Trophoblast cell (in vitro differentiated cells and primary cell): Measurements from ENCODE around the gene SYNGR3.
A peak's percentile ranks its signal among the peaks of the same experiment; 100 is the strongest.

Experiments used
- DNase-seq, 2 donors: peaks; one replicate each; pipeline ENCODE4 v3.0.0-alpha.2; 2016
- H2AFZ ChIP-seq: 2 replicates; pipeline ENCODE4 v1.6.1; 2013; ENCODE audit warnings: low read length, moderate library complexity, mild to moderate bottlenecking; ENCODE audit not compliant: insufficient read depth, poor library complexity
- H2AK5ac ChIP-seq: 2 replicates; pipeline ENCODE4 v1.6.1; 2013; ENCODE audit warnings: mild to moderate bottlenecking, low read length
- H2BK120ac ChIP-seq: 2 replicates; pipeline ENCODE4 v1.6.1; 2013; ENCODE audit warnings: low read length, mild to moderate bottlenecking, moderate library complexity; ENCODE audit not compliant: insufficient read depth, poor library complexity
- H2BK12ac ChIP-seq: 2 replicates; pipeline ENCODE4 v1.6.1; 2013; ENCODE audit warnings: mild to moderate bottlenecking, low read length, moderate library complexity
- H2BK5ac ChIP-seq: 2 replicates; pipeline ENCODE4 v1.6.1; 2013; ENCODE audit warnings: low read length, low read depth, moderate library complexity, mild to moderate bottlenecking; ENCODE audit not compliant: poor library complexity
- H3K14ac ChIP-seq: 2 replicates; pipeline ENCODE4 v1.6.1; 2013; ENCODE audit warnings: mild to moderate bottlenecking, low read length
- H3K18ac ChIP-seq: 2 replicates; pipeline ENCODE4 v1.6.1; 2013; ENCODE audit warnings: mild to moderate bottlenecking, low read length
- H3K23ac ChIP-seq: 2 replicates; pipeline ENCODE4 v1.6.1; 2013; ENCODE audit warnings: low read length
- H3K27ac ChIP-seq: 2 replicates; pipeline ENCODE4 v1.5.1; 2013; ENCODE audit warnings: low read depth, mild to moderate bottlenecking, inconsistent platforms, low read length, moderate library complexity
- H3K27me3 ChIP-seq: 2 replicates; pipeline ENCODE4 v1.6.1; 2013; ENCODE audit warnings: inconsistent platforms, mild to moderate bottlenecking, low read length, moderate library complexity; ENCODE audit not compliant: insufficient read depth
- H3K36me3 ChIP-seq, 2 experiments: 1 replicate in 1 of 2; 2 replicates in 1 of 2; pipeline ENCODE4 v1.6.1; 2013; ENCODE audit warnings: low read length in 2 of 2, mild to moderate bottlenecking in 2 of 2, moderate library complexity in 1 of 2; ENCODE audit not compliant: insufficient read depth in 2 of 2, control insufficient read depth in 1 of 2
- H3K4ac ChIP-seq: 2 replicates; pipeline ENCODE4 v1.6.1; 2013; ENCODE audit warnings: low read depth, mild to moderate bottlenecking, low read length, moderate library complexity
- H3K4me1 ChIP-seq, 2 experiments: 1 replicate in 1 of 2; 2 replicates in 1 of 2; pipeline ENCODE4 v1.6.1; 2013; ENCODE audit warnings: low read length in 2 of 2, mild to moderate bottlenecking in 2 of 2, moderate library complexity in 1 of 2; ENCODE audit not compliant: insufficient read depth in 2 of 2, control insufficient read depth in 1 of 2
- H3K4me2 ChIP-seq: 2 replicates; pipeline ENCODE4 v1.6.1; 2013; ENCODE audit warnings: inconsistent platforms, mild to moderate bottlenecking, low read length, moderate library complexity
- H3K4me3 ChIP-seq: 2 replicates; pipeline ENCODE4 v1.5.1; 2013; ENCODE audit warnings: mild to moderate bottlenecking, low read depth, low read length, inconsistent platforms
- H3K79me1 ChIP-seq: one replicate; pipeline ENCODE4 v1.6.1; 2013; ENCODE audit warnings: low read length
- H3K79me2 ChIP-seq: 2 replicates; pipeline ENCODE4 v1.6.1; 2013; ENCODE audit warnings: low read length, mild to moderate bottlenecking; ENCODE audit not compliant: control insufficient read depth, insufficient read depth, poor library complexity
- H3K9ac ChIP-seq: 2 replicates; pipeline ENCODE4 v1.6.1; 2013; ENCODE audit warnings: mild to moderate bottlenecking, low read length
- H3K9me3 ChIP-seq: 2 replicates; pipeline ENCODE4 v1.6.1; 2013; ENCODE audit warnings: low read depth, mild to moderate bottlenecking, control low read depth, inconsistent platforms, low read length; ENCODE audit not compliant: insufficient read depth
- H4K12ac ChIP-seq: 2 replicates; pipeline ENCODE4 v1.6.1; 2013; ENCODE audit warnings: low read depth, mild to moderate bottlenecking, low read length, moderate library complexity
- H4K8ac ChIP-seq: 2 replicates; pipeline ENCODE4 v1.6.1; 2013; ENCODE audit warnings: low read depth, mild to moderate bottlenecking, low read length, moderate library complexity
- H4K91ac ChIP-seq: one replicate; pipeline ENCODE4 v1.6.1; 2013; ENCODE audit warnings: low read depth, mild to moderate bottlenecking, low read length, moderate library complexity
- WGBS: extraction: QIAGEN DNeasy Blood & Tissue Kit; methylation state at CpG from one replicate; pipeline ENCODE4 v1.1.7; 2013; ENCODE audit warnings: missing lambda C conversion rate; ENCODE audit not compliant: insufficient read length, insufficient coverage; ENCODE audit errors: extremely low coverage; 5-methylcytosine and 5-hydroxymethylcytosine counted together

The SYNGR3 gene

DNA sequence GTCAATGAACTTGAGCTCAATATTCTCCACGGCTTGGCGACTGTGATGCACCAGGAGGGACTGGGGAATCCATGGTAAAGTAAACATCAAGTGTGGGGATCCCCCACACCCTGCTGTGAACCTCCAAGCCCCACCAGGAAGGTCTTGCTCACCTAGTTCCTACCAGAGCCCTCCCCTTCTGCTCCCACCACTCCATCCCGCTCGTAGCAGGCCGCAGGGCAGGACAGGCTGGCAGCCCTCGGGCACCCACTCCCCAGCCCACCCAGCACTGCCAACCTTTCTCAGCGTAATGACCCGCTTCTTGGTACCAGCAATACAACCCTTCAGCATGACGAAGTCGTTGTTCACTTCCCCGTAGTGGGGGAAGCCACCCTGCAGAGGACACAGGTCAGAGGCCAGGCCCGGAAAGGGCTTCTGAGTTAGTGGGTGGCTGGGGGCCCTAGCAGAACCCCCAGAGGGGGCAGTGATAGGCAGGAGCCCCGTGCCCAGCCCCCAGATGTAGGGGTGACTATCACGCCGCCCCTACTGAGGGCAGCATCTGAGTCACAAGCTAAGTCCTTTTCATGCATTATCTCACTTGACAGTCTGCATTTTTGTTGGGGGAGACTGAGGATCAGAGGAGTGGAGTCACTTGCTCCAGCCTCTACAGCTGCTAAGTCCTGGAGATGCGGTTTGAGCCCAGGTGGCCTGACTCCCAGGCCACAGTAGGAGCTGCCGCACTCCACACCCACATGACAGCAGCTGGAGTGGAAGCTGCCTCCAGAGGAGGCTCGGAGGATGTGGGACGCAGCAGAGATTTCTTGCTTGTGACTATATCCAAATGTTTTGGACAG is 44.0 kb upstream of the SYNGR3 start:
- no CpG with 5 or more reads among the region's 19 CpGs for WGBS
- no peak overlapping the region for H2BK120ac ChIP-seq
- H2AK5ac ChIP-seq = no peak overlapping the region
- H2BK5ac ChIP-seq = no peak overlapping the region
- peak in 1 of 2 donors; percentile 78 for DNase-seq
- no peak overlapping the region for H3K23ac ChIP-seq
- H3K4me1 ChIP-seq = peaks cover 16 to 21% of the 10 kb centered on the region in 2 experiments
- H3K4ac ChIP-seq = no peak overlapping the region
- peaks cover 7% of the 10 kb centered on the region for H3K79me1 ChIP-seq
- H2BK12ac ChIP-seq = no peak overlapping the region
- no peak overlapping the region for H3K18ac ChIP-seq
- H3K79me2 ChIP-seq = peaks cover 3% of the 10 kb centered on the region
- H3K36me3 ChIP-seq = peaks cover 0 to under 1% of the 10 kb centered on the region in 2 experiments
- peaks cover 10% of the 10 kb centered on the region for H3K9me3 ChIP-seq
- H3K27me3 ChIP-seq = no peaks in the 10 kb centered on the region
- no peak overlapping the region for H4K8ac ChIP-seq
- no peak overlapping the region for H3K4me2 ChIP-seq
- no peak overlapping the region for H4K91ac ChIP-seq
- no peak overlapping the region for H3K9ac ChIP-seq
- H4K12ac ChIP-seq = no peak overlapping the region
- H3K4me3 ChIP-seq = no peak overlapping the region
- no peak overlapping the region for H3K14ac ChIP-seq
- no peak overlapping the region for H3K27ac ChIP-seq
- H2AFZ ChIP-seq = no peak overlapping the region

DNA sequence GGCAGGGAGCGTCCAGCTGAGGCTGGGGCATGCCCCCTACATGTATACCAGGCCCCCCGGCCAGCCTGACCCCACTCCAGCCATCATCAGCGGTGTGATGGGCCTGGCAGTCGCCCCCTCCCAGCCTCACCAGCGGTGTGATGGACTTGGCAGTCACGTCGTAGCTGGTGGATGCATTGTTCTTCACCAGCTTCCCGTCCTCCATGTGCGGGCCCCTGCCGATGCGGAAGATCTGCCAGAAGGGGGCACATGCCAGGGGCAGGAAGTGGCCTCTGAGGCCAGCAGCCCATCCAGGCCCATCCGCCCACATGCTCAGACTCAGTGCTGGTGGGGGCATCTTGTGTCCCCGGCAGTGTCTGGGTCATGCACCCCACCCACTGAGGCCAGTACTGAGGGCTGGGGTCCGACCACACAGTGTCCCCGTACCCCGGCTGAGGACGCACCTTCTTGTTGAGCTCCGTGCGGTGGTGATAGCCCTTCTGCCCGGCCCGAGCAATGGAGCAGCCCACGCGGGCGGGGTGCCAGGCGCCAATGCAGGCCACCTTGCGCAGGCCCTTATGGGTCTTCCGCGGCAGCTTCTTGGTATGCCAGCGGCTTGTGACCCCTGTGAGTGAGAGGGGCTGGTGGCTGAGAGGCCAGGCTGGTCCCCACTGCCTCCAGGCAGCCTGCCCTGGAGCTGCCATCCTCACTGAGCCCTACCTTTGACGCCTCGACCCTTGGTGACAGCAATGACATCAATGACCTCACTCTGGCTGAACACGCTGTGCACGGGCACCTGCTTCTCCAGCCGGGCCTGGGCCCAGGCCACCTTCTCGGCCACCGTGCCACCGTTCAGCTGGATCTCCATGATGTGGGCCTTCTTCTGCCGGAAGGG is 43.0 kb upstream of the SYNGR3 start:
- H4K91ac ChIP-seq = no peak overlapping the region
- no peak overlapping the region for H2BK120ac ChIP-seq
- H2BK5ac ChIP-seq = no peak overlapping the region
- peaks cover 7% of the 10 kb centered on the region for H3K79me1 ChIP-seq
- no peak overlapping the region for H3K27ac ChIP-seq
- no peak overlapping the region for H3K4me3 ChIP-seq
- no peak overlapping the region for H3K14ac ChIP-seq
- no peak overlapping the region for H4K12ac ChIP-seq
- no peaks in the 10 kb centered on the region for H3K36me3 ChIP-seq
- peaks cover 10% of the 10 kb centered on the region for H3K9me3 ChIP-seq
- no peak overlapping the region for H2AK5ac ChIP-seq
- no peak overlapping the region for H3K18ac ChIP-seq
- no peak overlapping the region for H3K4ac ChIP-seq
- H3K23ac ChIP-seq = no peak overlapping the region
- H2BK12ac ChIP-seq = no peak overlapping the region
- DNase-seq = no peak
- H3K27me3 ChIP-seq = no peaks in the 10 kb centered on the region
- peaks cover 3% of the 10 kb centered on the region for H3K79me2 ChIP-seq
- H3K4me1 ChIP-seq = peaks cover 6 to 12% of the 10 kb centered on the region in 2 experiments
- H2AFZ ChIP-seq = no peak overlapping the region
- no peak overlapping the region for H4K8ac ChIP-seq
- no peak overlapping the region for H3K4me2 ChIP-seq
- no CpG with 5 or more reads among the region's 38 CpGs for WGBS
- H3K9ac ChIP-seq = no peak overlapping the region

DNA sequence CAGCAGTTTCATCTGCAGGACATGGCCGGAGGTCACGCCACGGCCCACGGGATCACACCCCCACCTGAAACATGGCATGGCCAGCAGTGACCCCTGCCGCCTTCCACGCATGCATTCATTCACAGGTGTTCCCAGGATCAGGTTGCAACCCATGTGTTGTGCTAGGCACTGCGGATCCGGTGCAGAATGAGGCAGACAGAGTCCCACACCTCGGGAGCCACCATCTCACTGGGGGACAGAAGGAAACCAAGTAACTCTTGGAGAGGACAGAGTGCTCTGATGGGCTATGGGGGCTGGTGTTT is 42.5 kb upstream of the SYNGR3 start:
- Histone ChIP-seq H3K9me3 (peaks cover 10% of the 10 kb centered on the region), H3K79me2 (peaks cover 3% of the 10 kb centered on the region), H3K79me1 (peaks cover 7% of the 10 kb centered on the region), H3K4me3 (no peak overlapping the region), H3K9ac (no peak overlapping the region), H3K27ac (no peak overlapping the region), H2BK120ac (no peak overlapping the region), H2AFZ (no peak overlapping the region), H3K4me1 (peaks cover 1 to 7% of the 10 kb centered on the region in 2 experiments), H3K18ac (no peak overlapping the region), H2BK12ac (no peak overlapping the region), H3K14ac (no peak overlapping the region), H3K23ac (no peak overlapping the region), H4K91ac (no peak overlapping the region), H3K36me3 (no peaks in the 10 kb centered on the region), H4K8ac (no peak overlapping the region), H3K4me2 (no peak overlapping the region), H2BK5ac (no peak overlapping the region), H3K4ac (no peak overlapping the region), H3K27me3 (no peaks in the 10 kb centered on the region), H4K12ac (no peak overlapping the region), H2AK5ac (no peak overlapping the region)
- DNase-seq = no peak
- no CpG with 5 or more reads among the region's 9 CpGs for WGBS

DNA sequence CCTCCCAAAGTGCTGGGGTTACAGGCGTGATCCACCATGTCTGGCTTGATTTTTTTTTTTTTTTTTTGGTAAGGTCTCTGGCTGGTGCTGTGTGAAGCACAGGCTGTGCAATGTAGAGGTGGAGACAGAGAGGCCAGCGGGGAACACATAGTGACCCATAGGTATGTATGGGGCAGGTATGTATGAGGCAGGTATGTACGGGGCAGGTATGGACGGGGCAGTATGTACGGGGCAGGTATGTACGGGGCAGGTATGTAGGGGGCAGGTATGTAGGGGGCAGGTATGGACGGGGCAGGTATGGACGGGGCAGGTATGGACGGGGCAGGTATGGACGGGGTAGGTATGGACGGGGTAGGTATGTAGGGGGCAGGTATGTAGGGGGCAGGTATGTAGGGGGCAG is 40.3 kb upstream of the SYNGR3 start:
- H3K79me2 ChIP-seq = no peaks in the 10 kb centered on the region
- WGBS = no CpG with 5 or more reads among the region's 11 CpGs

More for the DNA sequence above, 40.3 kb upstream of the SYNGR3 start:
- no peaks in the 10 kb centered on the region for H3K79me1 ChIP-seq
- H4K8ac ChIP-seq = no peak overlapping the region
- H2BK5ac ChIP-seq = no peak overlapping the region
- DNase-seq = no peak
- no peaks in the 10 kb centered on the region for H3K36me3 ChIP-seq
- no peak overlapping the region for H2BK12ac ChIP-seq
- no peaks in the 10 kb centered on the region for H3K4me1 ChIP-seq
- H4K12ac ChIP-seq = no peak overlapping the region
- no peak overlapping the region for H3K27ac ChIP-seq
- H3K4me3 ChIP-seq = no peak overlapping the region
- no peak overlapping the region for H3K23ac ChIP-seq
- no peak overlapping the region for H2BK120ac ChIP-seq
- no peak overlapping the region for H3K4me2 ChIP-seq
- no peak overlapping the region for H3K9ac ChIP-seq
- no peak overlapping the region for H2AK5ac ChIP-seq
- H3K9me3 ChIP-seq = peaks cover 10% of the 10 kb centered on the region
- H4K91ac ChIP-seq = no peak overlapping the region
- no peak overlapping the region for H3K18ac ChIP-seq
- no peak overlapping the region for H2AFZ ChIP-seq
- no peak overlapping the region for H3K4ac ChIP-seq
- H3K27me3 ChIP-seq = no peaks in the 10 kb centered on the region
- no peak overlapping the region for H3K14ac ChIP-seq
